NCI-H345 (cell line): ENCODE measurements around the gene TMTC2.

Experiments used
- DNase-seq: peaks from one replicate; lab custom pipeline; 2025; lab: John Stamatoyannopoulos, UW

The TMTC2 gene

GRCh38 chr12:82883394-82884355, 197.0 kb downstream of the TMTC2 start:
- no peak for DNase-seq

- no peak for DNase-seq
Observed at GRCh38 chr12:82886671-82887340, 200.1 kb downstream of the TMTC2 start.

DNA sequence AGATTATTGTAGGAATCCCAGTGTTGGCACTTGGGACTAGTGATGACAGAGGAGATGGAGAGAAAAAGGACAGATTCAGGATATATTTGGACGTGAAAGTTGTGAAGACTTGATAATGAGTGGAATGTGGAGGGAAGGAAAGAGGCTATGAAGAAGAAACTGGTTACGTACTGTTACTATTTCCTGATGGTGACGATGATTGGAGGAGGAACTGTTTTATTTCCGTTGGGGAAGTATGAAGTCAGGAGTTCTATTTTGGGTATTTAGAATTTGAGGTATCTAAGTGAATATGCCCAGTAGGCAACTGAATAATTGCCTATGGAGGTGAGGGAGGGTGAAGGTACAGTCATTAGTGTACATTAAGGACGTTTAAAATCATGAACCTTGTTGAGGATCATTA, 207.2 kb downstream of the TMTC2 start:
- DNase-seq, result no peak

GRCh38 chr12:82896277-82896676, 209.6 kb downstream of the TMTC2 start:
- DNase-seq, result no peak

- no peak for DNase-seq
Observed at GRCh38 chr12:82896979-82897378, 210.3 kb downstream of the TMTC2 start.

DNA sequence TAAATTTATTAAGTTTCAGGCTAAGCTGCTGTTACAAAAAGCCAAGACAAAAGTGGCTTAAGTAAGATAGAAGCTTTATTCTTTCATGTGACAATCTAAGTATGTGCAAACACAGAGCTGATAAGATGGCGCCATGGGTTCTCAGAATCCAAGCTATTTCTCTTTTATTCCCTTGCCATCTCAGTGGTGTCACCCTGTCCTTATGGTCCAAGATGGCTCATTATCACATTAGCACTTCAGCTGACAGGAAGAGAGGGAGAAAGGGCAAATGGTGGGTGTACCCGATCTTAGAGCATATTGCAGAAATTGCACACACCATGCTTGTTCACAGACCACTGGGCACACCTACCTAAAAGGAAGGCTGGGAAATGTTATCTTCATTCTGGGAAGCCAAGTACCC, 211.7 kb downstream of the TMTC2 start:
- no peak for DNase-seq

GRCh38 chr12:82904219-82904790, 217.6 kb downstream of the TMTC2 start:
- no peak for DNase-seq

DNA sequence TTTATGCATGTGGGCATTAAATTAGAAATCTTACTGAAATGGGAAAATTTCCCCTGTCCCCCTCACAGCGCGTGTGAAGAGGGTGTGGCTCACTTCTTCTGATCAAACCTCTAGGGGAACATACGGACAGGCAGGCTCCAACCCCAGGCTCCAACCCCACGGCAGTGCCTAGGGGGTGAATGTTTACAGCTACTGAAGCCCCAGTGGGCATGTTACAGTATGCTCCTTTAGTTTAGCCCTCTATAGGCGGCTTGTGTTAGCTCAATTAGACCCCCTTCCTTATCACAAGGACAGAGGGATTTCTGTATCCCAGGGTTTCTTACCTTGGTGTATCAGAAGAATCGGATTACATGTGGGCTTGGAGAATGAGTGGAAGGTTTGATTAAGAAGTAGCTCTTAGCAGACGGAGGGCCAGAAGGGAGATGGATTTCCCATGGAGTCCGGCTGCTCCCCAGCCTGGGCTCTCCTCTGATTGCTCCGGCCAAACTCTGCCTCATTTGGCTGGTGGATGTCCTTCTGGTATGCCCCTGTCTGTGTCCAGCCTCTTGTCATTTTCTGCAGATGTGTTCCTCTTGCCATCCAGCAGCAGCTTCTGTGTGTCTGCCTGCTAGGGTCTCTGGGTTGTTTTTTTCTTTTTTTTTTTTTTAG, 223.7 kb downstream of the TMTC2 start:
- DNase-seq, result no peak

DNA sequence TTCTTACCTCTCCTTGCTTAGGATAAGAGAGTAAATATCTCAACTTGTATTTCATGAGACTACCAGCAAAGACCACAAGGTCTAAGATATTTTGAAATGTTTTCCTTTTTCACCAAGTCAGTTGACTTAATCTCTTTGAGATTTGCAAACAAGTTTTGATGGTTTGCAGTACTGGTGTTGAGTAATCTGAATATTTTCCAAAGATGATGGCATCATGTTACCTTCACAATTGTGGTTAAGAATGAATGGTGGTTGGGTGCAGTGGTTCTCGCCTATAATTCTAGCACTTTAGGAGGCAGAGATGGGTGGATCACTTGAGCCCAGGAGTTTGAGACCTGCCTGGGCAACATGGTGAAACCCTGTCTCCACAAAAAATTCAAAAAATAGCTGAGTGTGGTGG, 225.7 kb downstream of the TMTC2 start:
- DNase-seq, result no peak

- DNase-seq, result no peak
Observed at GRCh38 chr12:82919388-82920054, 232.8 kb downstream of the TMTC2 start.

- no peak for DNase-seq
Observed at GRCh38 chr12:82923935-82924334, 237.2 kb downstream of the TMTC2 start.

- DNase-seq, result no peak
Observed at GRCh38 chr12:82926630-82927029, 239.9 kb downstream of the TMTC2 start.

DNA sequence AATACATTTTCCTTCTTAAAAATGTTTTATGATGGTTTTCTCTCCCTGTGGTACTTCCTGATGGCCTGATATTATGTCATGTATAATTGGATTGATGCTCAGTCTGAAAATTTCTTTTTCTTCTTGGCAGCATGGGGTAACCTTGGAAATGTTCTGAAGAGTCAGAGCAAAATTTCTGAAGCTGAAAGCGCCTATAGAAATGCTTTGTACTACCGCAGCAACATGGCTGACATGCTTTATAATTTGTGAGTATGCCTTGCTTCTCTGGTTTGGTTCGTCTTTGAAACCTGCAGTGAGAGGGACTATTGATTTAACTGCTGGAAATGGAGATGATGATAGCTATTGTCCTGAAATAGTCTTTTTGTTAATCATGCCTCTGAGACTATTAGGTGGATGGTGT, 243.6 kb downstream of the TMTC2 start:
- DNase-seq, result no peak

- no peak for DNase-seq
Observed at GRCh38 chr12:82931349-82932116, 244.8 kb downstream of the TMTC2 start.

DNA sequence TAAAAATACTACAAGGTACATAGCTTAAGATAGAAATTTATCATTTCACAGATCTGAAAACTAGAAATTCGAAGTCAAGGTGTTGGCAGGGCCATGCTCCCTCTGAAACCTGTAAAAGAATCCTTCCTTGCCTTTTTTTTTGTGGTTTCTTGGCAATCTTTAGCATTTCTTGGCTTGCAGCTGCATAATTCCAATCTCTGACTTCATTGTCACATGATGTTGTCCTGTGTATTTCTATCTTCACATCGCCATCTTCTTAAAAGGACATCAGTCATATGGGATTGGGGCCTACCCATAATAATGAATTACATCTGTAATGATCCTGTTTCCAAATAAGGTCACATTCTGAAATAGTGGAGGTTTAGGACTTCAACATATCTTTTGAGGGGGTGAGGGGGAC, 250.4 kb downstream of the TMTC2 start:
- DNase-seq, result no peak

GRCh38 chr12:82942521-82942920, 255.8 kb downstream of the TMTC2 start:
- no peak for DNase-seq

GRCh38 chr12:82942991-82943401, 256.3 kb downstream of the TMTC2 start:
- no peak for DNase-seq

DNA sequence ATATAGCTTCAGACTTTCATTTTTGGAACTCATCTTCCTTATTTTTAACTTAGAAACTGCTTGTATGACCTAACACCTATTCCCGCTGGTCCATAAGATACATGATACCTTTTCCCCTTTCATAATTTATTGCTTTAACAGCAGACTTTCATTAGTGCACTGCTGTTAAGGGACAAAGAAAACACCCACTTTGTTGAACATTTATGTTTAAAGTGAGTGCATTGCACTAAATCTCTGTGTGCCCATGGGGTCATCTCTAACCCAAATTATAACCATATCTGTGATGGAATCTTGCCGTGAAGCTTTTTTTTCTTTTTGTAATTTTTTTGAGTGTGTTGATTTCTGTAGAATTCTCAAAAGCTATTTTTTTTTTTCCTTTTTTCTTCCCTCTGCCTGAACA, 261.8 kb downstream of the TMTC2 start:
- DNase-seq, result no peak

DNA sequence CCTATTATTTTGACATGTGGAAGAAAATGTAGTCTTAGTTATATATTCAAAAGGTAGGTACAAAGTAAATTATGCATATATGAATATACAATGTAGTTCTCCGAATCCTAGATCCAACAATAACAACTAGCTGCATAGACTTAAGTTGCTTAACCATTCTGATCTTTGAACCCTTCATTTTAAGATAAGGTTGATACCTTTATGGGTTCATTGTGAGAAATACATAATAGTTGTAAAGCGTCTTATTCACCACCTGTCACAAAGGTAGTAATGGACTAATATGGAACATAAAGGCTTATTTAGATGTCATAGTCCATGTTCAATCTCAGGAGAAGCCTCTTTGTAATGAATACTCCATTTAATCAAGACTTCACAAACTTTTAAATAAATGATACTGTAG, 263.6 kb downstream of the TMTC2 start:
- DNase-seq, result no peak

GRCh38 chr12:82952946-82953345, 266.2 kb downstream of the TMTC2 start:
- no peak for DNase-seq

DNA sequence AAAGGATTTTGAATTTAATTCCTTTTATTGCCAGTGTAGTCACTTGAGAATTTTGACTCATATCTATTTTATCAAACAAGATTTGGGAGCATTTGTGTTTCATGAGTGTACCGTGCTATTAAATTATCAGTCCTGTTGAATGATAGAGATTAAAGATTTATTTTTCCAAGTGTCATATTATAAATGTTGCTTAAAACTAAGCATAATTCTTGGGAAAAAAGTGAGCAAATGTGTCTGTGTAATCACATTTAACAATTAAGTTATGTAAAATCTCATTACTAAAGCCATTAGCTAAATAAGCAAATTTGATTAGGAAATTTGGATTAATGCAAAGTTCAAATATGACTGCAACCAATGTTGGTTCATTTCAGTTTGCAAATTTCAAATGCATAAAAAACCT, 266.7 kb downstream of the TMTC2 start:
- no peak for DNase-seq
